GM18861 (cell line): ENCODE data around the gene MRTO4.
"Not testable (repeated sequence)": the region's sequence is repeated elsewhere in the genome, so short reads cannot be mapped to it uniquely, and the experiment has no call there.

Experiments
- ATAC-seq: cut with Tn5 transposase; IDR thresholded peaks from one replicate; pipeline ENCODE4 v1.9.1; 2021; ENCODE audit not compliant: unreplicated experiment

MRTO4 gene

DNA sequence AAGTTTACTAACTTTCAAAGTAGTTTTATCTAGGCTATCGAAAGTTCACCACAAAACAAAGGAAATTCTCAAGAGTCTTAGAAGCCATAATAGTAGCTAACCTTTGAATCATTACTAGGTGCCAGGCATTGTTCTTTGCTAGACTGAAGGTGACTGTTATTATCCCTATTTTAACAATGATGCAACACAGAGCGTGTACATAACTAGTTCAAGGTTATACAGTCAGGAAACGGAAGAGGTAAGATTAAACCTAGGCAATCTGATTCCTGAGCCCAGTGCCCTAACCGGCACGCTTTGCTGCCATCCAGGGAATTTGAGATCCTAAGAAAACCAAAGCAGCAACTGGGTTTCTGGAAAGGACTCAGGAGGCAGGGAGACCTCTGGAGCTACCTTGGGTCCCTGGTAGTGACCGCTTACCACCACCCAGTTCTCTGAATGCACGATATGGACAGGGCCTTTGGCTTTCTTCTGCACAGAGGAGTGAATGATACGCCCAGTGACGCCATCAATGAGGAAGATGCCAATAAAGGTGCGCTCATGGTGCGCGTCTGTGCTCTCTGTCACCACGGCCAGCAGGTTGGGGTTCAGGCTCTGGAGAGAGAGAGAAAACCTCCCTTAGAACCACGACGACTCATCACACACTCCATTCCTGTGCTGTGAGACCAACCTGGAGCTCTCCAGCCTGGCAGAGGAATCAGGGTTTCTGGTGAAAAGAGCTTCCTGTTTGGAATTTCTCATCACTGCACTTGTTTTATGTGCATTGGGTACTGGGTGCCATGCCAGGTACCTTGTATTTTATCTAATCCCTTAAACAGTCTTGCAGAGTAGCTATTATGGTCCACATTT, 28.4 kb upstream of the MRTO4 start:
- no peak for ATAC-seq

DNA sequence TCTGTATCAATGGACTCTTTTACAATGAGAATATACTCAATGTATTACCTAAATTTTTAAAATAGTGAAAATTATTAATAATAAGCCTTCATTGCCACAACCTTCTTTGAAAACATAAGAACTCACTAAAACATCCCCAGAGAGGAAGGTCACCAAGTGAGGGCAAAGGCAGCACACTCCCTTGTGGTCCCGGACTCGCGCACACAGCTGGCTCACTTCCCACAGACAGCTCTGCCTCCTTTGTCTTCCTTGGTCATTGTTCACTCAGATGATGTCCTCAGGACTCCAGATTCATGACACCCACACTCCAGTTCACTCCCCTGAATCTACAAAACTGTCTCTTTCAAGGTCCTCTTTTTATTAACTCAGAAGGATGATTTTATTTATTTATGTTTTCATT, 22.4 kb upstream of the MRTO4 start:
- ATAC-seq, result no peak

DNA sequence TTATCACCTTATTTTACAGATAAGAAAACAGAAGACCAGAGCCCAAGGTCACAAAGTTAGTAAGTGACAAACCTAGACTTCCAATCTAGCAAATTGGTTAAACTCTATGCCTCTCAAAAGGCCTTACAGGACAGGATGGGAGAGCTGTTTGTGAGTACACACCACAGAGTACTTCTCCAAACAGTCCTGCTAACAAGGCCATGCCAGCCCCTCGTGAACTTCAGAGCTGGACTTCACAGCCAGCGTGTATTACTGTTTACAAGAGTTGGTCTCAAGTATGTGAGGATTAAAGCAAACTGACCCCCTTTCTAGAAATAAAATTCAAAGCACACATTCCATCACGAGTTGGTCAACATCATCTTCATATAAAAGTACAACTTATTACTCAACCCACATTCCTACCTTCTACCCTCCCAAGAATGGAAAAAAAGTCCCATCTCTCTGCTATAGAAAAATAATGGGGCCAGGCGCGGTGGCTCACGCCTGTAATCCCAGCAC, 21.7 kb upstream of the MRTO4 start:
- ATAC-seq, result no peak

DNA sequence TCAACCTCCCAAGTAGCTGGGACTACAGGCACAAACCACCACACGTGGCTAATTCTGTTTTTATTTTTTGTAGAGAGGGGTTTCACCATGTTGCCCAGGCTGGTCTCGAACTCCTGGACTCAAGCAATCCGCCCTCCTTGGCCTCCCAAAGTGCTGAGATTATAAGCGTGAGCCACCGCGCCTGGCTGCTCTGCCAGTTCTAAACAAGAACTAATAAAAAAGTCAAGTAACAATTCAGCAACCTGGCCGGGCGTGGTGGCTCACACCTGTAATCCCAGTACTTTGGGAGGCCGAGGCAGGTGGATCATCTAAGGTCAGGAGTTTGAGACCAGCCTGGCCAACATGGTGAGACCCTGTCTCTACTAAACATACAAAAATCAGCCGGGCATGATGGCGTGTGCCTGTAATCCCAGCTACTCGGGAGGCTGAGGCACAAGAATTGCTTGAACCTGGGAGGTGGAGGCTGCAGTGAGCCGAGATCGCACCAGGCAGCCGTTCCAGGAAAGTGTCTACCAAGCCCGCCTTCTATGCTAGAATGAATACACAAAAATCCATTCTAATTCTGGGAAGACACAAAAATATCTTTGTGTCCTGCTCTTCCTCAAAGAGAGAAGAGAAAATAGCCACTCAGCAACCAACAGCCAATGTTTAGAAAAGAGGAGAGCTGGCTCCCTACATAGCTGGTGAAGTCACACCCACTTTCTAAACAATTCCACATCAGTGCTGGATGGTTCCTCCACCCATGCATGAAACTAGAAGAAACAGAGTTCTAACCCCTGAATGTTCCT, 19.7 kb upstream of the MRTO4 start:
- not testable (repeated sequence) for ATAC-seq

DNA sequence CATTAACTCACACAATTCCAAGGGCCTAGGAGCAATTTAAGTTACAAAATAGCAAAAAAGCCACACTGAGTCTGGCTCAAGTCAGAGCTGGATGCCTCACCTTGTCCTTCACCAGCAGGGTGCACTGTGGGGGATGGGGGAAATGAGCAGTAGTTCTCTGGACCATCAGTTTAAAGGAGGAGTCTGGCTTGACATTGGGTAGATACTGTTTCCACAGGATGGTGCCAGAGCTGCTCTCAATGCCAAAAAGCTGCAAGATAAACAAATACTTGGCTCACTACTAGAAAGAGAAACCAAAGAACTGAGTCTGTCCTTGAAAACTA, 19.1 kb upstream of the MRTO4 start:
- no peak for ATAC-seq

DNA sequence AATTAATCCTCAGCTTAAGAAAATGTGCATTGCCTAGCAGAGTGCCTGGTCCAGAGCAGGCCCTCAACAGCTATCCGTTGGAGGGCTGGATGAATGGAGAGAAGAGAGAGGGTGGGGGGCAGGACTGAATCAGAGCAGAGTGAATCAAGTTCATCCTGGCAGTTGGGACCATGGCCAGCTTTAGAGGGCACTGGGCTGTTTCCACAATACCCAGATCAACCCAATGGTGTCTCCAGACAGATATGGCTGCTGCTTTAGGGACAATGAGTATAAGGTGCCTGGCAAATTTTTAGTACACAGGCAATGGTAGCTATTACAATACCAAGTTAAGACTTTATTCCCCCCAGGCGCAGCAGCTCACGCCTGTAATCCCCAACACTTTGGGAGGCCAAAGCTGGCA, 17.4 kb upstream of the MRTO4 start:
- ATAC-seq, result no peak

DNA sequence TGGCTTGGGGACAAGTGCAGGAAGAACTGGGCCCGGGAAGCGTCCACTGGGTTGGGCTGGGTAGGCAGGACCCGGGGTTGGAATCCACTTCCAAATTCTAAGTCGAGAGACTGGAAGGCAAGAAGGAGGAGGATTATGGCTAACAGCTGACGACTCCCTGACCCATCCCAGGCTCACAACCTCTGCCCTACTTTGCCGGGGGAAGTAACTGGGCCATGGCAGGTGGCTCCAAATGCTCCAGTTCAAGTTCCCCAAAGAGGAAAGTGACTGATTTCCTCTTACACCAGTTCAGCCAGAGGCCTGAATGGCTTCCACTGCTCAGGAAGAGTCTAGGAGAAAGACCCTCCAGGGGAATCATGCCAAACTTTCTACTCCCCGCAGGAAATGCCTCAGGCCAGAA, 11.7 kb upstream of the MRTO4 start:
- ATAC-seq, result no peak

DNA sequence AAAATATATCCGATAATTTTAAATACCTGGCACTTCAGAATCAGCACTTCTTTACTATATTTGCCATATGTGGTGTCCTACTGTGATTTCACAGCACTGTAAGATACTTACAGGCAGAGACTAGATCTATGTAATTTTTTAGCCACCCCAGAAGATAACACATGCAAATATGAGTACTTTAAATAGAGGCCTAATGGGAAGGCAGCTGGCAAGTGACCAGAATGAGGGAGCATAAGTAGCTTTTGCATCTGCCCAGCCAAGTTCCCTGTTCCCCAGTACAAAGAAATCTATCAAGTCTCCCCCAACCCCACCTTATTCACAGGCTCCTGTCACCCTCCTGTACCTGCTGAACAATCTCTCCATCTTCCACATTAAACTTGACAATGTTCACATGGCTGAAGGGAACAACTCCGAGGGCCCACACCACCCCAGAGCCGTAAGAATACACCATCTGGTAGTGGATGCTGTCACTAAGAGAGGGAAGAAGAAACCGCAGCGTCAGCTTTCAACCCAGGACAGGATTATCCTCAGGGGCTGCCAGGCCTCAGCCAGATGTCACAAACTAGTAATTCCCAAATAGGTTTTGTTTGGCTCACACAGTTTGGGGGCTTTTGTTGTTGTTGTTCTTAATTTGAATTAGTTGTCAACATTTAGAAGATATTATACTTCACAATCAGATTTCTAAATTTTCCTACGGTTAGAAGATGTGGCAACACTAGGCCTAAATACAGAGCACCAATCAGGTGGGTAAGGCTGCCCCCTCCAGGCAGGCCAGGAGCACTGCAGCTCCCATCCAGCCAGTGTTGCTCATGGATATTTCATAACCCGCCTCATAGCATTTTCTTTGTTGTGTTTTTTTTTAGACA, 10.7 kb upstream of the MRTO4 start:
- ATAC-seq, result no peak

DNA sequence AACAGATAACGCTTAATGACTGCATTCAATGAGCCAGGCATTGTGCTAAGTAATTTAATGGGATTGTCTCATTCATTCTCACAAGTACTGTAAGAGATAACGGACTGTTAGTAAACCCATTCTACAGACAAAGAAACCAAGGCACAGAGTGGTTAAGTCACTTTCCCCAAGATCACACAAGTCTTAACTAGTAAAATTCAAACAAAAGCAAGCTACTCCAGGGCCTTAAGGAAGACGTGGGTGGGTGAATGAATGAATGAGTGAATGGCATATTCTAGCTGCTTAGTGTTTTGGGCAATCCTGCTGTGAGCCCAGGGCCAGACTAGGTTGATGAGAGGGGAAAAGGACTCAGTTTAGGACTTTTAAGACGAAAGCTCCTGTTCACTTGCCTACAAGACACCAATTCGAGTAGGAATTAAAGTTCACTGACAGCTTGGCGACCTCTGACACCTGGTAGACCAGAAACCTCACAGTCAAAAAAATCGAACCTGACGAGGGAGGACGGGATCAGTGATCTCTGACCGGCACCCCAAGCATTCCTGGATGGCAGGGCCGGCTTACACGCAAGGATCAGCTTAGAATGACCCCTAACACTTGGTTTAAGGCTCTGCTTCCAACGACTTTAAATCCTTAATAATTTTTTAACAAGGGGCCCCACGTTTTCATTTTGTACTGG, 838 bp upstream of the MRTO4 start:
- ATAC-seq, result no peak

DNA sequence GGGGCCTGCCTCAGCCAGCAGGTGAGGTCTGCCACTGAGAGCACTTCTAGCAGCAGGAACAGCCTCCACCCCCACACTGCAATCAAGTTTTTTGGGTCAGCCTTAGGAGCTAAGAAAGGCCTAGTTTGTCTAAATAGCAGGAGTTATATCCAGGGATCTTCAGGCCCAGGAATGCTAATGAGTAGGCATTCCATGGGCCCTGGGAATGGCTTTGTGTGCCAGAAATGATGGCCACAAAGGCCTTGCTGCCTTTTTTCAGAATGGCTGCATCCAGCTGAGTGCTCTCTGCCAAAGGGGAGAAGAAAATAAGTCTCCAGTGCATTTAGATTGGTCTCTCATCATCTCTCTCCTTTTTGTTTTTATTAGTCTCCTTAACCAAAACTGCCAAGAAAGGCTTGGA, 2.8 kb downstream of the MRTO4 start:
- no peak for ATAC-seq

DNA sequence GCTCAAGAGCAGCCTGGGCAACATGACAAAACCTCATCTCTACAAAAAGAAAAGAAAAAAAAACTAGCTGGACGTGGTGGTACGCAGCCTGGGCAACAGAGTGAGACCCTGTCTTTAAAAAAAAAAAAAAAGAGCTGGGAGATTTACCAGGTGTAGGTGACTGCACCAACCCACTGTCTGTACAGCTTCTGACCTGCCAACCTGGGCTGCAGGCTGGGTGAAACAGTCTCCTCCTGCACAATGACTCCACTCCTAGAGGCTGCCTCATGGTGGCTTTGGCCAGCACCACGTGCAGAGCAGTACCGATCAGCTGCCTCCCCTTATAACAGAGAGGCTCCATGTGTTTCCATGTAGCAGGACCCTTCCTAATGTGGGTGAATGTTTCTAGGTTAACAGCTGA, 3.7 kb downstream of the MRTO4 start:
- ATAC-seq, result no peak

DNA sequence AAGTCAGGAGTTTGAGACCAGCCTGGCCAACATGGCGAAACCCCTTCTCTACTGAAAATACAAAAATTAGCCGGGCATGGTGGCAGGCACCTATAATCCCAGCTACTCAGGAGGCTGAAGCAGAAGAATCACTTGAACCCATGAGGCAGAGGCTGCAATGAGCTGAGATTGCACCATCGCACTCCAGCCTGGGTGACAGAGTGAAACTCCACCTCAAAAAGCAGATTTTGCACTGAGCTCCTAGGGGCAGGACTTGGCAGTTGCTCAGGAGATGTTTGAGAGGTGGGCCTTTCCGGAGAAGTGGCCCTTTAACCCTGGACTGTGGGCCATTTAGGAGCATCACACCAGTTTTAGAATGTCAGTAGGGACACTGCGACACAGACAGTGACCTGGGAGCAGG, 4.7 kb downstream of the MRTO4 start:
- ATAC-seq, result not testable (repeated sequence)

DNA sequence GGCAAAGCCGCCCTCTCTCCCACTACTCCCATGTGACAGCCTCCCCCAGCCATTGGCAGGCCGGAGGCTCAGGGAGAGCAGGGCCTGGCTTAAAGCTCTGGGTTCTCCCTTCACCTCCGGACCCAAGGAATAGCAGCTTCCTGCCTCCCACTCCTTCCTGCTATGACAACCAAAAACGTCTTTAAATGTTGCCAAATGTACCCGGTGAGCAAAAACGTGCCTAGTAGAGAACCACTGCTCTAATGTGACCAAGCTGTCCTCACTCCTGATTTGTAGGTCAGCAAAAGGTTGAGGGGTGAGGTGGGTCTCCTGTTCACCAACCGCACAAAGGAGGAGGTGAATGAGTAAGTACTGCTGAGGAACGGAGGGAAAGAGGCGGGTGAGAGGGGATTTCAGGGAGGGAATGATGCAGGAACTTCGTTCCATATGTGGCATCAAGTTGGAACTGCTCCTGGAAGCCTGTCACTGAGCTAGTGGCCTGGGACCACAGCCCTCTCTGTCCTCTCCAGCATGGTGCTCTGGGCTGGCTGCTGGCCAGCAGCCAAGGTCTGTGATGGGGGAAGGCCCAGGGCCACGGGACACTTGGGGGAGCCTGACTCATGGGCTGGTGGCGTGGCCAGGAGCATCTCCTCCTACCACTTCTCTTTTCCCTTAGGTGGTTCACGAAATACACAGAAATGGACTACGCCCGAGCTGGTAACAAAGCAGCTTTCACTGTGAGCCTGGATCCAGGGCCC, 5.7 kb downstream of the MRTO4 start:
- ATAC-seq, result no peak

DNA sequence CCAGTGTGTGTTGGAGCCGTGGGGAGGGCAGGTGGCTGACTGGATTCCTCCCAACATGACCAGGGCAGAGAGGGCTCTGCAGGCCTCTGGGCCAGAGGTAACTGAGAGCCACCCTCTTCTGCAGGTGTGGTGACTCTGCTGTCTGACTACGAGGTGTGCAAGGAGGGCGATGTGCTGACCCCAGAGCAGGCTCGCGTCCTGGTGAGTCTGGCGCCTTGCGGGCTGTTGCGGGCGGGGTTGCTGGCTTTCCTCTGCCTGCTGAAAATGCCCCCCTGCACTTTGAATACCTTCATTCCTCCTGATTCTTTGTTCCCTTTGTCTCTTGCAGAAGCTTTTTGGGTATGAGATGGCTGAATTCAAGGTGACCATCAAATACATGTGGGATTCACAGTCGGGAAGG, 6.7 kb downstream of the MRTO4 start:
- ATAC-seq, result no peak

DNA sequence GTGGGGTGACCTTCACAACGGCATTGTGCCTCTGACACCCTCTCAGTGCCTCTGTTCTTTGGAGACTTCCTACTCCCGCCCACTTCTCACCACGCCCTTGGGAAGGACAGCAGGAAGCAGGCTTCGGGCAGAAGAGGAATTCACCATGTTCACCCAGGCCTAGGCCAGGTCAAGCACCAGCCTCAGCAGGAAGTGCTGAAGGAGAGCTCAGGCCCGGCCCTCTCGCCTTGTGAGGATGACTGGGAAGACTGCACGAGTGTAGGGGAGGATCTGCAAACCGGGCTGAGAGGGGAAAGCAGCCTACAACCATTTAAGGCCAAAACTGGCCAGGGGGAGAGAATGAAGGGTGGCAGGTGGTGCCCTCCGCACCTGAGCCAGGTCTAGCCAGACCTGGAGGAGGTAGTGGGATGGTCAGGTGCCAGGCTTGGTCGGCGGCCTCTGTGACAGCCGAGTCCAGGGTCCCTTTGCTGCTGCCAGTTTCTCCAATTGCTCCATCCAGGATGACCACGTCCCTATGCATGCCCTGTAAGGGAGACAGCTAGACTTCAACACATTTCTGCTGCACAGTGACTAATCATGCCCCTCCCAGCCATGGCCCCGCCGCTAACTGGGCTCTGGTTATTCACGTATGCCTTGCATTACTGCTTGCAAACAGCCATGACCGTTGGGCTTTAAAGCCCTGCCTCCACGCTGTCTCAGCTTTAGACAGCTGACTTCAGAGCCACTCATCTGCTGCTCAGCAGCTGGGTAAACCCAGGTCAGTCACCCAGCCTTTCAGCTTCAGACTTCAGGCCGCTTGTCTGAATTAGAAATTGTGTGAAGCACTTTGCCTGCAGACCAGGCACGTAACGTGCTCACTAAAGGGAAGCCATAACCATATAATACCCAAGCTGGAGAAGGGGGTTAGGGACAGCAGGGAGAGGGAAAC, 8.9 kb downstream of the MRTO4 start:
- ATAC-seq, result no peak

DNA sequence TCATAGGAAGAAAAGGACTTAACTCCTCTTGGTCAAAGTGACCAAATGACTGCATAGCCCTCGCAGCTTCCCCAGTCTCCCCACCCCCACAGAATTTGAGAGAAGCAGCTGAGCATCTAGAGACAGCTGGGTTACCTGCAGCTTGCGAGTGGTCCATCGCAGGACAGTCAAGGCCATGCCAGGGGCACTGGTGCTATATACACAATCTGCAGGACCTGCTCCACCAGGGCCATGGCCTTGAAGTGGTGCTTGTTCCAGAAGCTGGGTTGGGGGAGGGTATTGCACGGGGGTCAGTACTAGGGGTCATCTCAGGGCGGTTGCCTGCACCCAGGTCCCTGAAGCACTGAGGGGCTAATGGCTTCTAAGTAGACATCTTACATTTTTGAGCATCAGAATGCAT, 10.4 kb downstream of the MRTO4 start:
- no peak for ATAC-seq

DNA sequence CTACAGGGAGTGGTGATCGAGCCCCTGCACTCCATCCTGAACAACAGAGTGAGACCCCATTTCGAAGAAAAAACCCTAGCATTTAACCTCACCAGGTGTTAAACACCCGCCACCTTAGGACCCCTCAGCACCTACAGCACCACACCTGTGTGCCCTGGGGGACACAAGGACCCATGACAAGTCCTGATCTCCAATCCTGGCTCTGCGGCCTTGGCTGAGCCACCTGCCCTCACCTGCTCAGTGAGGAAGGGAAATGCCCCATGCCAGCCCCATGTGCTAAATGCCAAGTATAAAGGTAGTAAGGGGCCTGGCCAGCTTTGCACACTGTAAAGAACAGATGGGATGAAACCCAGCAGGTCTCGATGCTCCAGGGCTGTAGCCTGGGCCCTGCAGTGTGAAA, 11.1 kb downstream of the MRTO4 start:
- ATAC-seq, result no peak

DNA sequence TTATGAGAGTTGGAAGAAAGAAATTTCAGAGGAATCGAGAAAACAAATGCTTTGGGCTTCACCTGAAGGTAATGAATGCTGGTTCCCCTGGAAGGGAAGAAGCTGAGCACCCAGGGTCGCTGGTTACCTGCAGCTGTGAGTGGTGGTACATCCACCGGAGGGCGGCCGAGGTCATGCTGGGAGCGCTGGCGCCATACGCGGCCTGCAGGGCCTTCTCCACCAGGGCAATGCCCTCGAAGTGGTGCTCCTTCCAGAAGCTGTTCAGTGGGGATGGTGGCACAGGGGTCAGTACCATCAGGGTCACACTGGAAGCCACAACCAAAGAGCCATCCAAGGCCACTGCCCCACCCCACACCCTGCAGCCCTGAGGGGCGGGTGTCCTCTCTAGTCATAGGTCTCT, 16.8 kb downstream of the MRTO4 start:
- ATAC-seq, result no peak
